MM.1S (cell line): ENCODE measurements around the gene RERE.

Experiments used
- DNase-seq: peaks from one replicate; pipeline ENCODE4 v3.0.0-alpha.2; 2015
- H2AFZ ChIP-seq: fragments of 300-600 bp; sonication (generic); 2 replicates; pipeline ENCODE4 v1.6.0; 2016; ENCODE audit warnings: antibody characterized with exemption, low read length
- H3F3A ChIP-seq: fragments of 300-600 bp; sonication (generic); 2 replicates; pipeline ENCODE4 v1.6.1; 2016; ENCODE audit warnings: mild to moderate bottlenecking, antibody characterized with exemption, low read length, moderate library complexity, mixed read lengths; ENCODE audit not compliant: insufficient read depth
- H3K27ac ChIP-seq: fragments of 300-600 bp; sonication (generic); 2 replicates; pipeline ENCODE4 v1.5.1; 2016; ENCODE audit warnings: mild to moderate bottlenecking, low read length
- H3K27me3 ChIP-seq: fragments of 300-600 bp; sonication (generic); replicated peaks from 2 replicates; pipeline ENCODE4 v1.6.0; 2016; ENCODE audit warnings: low read length; ENCODE audit not compliant: insufficient read depth
- H3K36me3 ChIP-seq: fragments of 300-600 bp; sonication (generic); replicated peaks from 2 replicates; pipeline ENCODE4 v1.6.1; 2016; ENCODE audit warnings: mild to moderate bottlenecking, low read length, mixed read lengths; ENCODE audit not compliant: insufficient read depth
- H3K4me1 ChIP-seq: fragments of 300-600 bp; sonication (generic); 2 replicates; pipeline ENCODE4 v1.6.1; 2016; ENCODE audit warnings: low read length, mixed read lengths
- H3K4me2 ChIP-seq: fragments of 300-600 bp; sonication (generic); 2 replicates; pipeline ENCODE4 v1.6.0; 2016; ENCODE audit warnings: low read depth, low read length
- H3K4me3 ChIP-seq: fragments of 300-600 bp; sonication (generic); 2 replicates; pipeline ENCODE4 v1.5.1; 2016; ENCODE audit warnings: low read length, mixed read lengths
- H3K79me2 ChIP-seq: fragments of 300-600 bp; sonication (generic); 2 replicates; pipeline ENCODE4 v1.6.1; 2016; ENCODE audit warnings: mixed run types, low read length, mixed read lengths
- H3K9ac ChIP-seq: fragments of 300-600 bp; sonication (generic); 2 replicates; pipeline ENCODE4 v1.6.1; 2016; ENCODE audit warnings: low read length, mixed read lengths
- H3K9me2 ChIP-seq: fragments of 300-600 bp; sonication (generic); replicated peaks from 2 replicates; pipeline ENCODE4 v1.6.1; 2016; ENCODE audit warnings: mild to moderate bottlenecking, low read length, mixed read lengths; ENCODE audit not compliant: insufficient read depth
- H3K9me3 ChIP-seq: fragments of 300-600 bp; sonication (generic); replicated peaks from 2 replicates; pipeline ENCODE4 v1.6.1; 2016; ENCODE audit warnings: mild to moderate bottlenecking, low read length, mixed read lengths; ENCODE audit not compliant: insufficient read depth
- H4K20me1 ChIP-seq: fragments of 300-600 bp; sonication (generic); 2 replicates; pipeline ENCODE4 v1.6.1; 2016; ENCODE audit warnings: mild to moderate bottlenecking, low read length, moderate library complexity, mixed read lengths; ENCODE audit not compliant: insufficient read depth
- CTCF ChIP-seq: fragments of 300-600 bp; sonication (generic); IDR thresholded peaks from 2 replicates; pipeline ENCODE4 v1.5.1; 2016; ENCODE audit warnings: antibody characterized with exemption, low read length, mixed read lengths
- EZH2 ChIP-seq: fragments of 300-600 bp; sonication (generic); optimal IDR thresholded peaks from 2 replicates; pipeline ENCODE3; 2017; ENCODE audit warnings: low read depth, mild to moderate bottlenecking, antibody characterized with exemption, low read length, mixed read lengths
- EZH2phosphoT487 ChIP-seq: fragments of 300-600 bp; sonication (generic); IDR thresholded peaks from 2 replicates; pipeline ENCODE4 v1.6.1; 2018; ENCODE audit warnings: antibody characterized with exemption, low read length

The RERE gene

GRCh38 chr1:8565802-8566201, 251.6 kb downstream of the RERE start:
- TF ChIP-seq EZH2phosphoT487 (no peak), CTCF (no peak), EZH2 (no peak)
- Histone ChIP-seq H3K9me2 (no peaks in the 10 kb centered on the region), H4K20me1 (no peaks in the 10 kb centered on the region), H3F3A (no peaks in the 10 kb centered on the region), H3K4me3 (no peak overlapping the region), H3K4me1 (no peaks in the 10 kb centered on the region), H3K79me2 (peaks cover 18% of the 10 kb centered on the region), H3K27ac (no peak overlapping the region), H3K4me2 (no peak overlapping the region), H2AFZ (no peak overlapping the region), H3K9me3 (no peaks in the 10 kb centered on the region), H3K36me3 (no peaks in the 10 kb centered on the region), H3K27me3 (no peaks in the 10 kb centered on the region), H3K9ac (no peak overlapping the region)
- DNase-seq: no peak

GRCh38 chr1:8563944-8564537, 253.4 kb downstream of the RERE start:
- Histone ChIP-seq H3K27ac (no peak overlapping the region), H3K4me3 (no peak overlapping the region), H3K36me3 (no peaks in the 10 kb centered on the region), H3K27me3 (no peaks in the 10 kb centered on the region), H3K9ac (no peak overlapping the region), H3K9me3 (no peaks in the 10 kb centered on the region), H4K20me1 (no peaks in the 10 kb centered on the region), H3K4me2 (no peak overlapping the region), H3K79me2 (peaks cover 21% of the 10 kb centered on the region), H2AFZ (no peak overlapping the region), H3K4me1 (no peaks in the 10 kb centered on the region), H3F3A (no peaks in the 10 kb centered on the region), H3K9me2 (no peaks in the 10 kb centered on the region)
- TF ChIP-seq EZH2: no peak
- no peak for TF ChIP-seq EZH2phosphoT487
- TF ChIP-seq CTCF: no peak
- DNase-seq: no peak

- Histone ChIP-seq H3K9me2 (no peaks in the 10 kb centered on the region), H3K27me3 (no peaks in the 10 kb centered on the region), H3F3A (no peaks in the 10 kb centered on the region), H3K9ac (no peak overlapping the region), H3K4me3 (no peak overlapping the region), H3K4me2 (no peak overlapping the region), H3K4me1 (no peaks in the 10 kb centered on the region), H3K27ac (no peak overlapping the region), H2AFZ (no peak overlapping the region), H3K36me3 (no peaks in the 10 kb centered on the region), H3K79me2 (peaks cover 21% of the 10 kb centered on the region), H3K9me3 (no peaks in the 10 kb centered on the region), H4K20me1 (no peaks in the 10 kb centered on the region)
- DNase-seq: no peak
- TF ChIP-seq EZH2 (no peak), EZH2phosphoT487 (no peak), CTCF (no peak)
Measured at GRCh38 chr1:8562881-8563865, 254.3 kb downstream of the RERE start.
